ENCODE results near the gene SCYGR3. TPM values are rescaled to one million over a fixed set of nuclear protein-coding genes. Genes with fewer than 3 reads are reported as not detected.

Gene SCYGR3, protein sequence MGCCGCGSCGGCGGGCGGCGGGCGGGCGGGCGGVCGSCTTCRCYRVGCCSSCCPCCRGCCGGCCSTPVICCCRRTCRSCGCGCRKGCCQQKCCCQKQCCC
- not detected for total RNA-seq

DNA sequence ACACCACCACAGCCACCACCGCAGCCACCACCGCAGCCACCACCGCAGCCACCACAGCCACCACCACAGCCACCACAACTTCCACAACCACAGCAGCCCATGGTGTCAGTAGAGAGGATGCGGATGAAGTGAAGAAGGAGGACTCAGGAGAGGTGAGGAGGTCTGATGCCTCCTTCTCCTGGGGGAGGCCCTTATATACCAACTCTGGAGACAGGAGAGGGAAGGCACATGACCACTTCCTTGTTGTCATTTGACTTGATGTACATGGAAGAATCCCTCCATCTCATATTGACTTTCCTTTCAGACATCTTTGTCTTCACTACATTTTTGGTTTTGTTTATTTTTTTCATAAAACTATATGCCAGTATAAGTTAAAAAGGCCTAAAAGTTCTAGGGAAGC, at the start of gene SCYGR3:
TSS of gene SCYGR3 (minus strand) at position 101 of the 400 bp plus-strand sequence. CDS start at position 101, 0 bp downstream.
- Histone ChIP-seq H3K27me3 (no peaks in the 10 kb centered on the region), H3K4me1 (no peaks in the 10 kb centered on the region), H3K27ac (no peak within 1 kb of the TSS), H3K9me3 (no peaks in the 10 kb centered on the region), H3K4me3 (no peak within 1 kb of the TSS), H3K36me3 (no peaks in the 10 kb centered on the region)
- TF ChIP-seq, protein P1, sequence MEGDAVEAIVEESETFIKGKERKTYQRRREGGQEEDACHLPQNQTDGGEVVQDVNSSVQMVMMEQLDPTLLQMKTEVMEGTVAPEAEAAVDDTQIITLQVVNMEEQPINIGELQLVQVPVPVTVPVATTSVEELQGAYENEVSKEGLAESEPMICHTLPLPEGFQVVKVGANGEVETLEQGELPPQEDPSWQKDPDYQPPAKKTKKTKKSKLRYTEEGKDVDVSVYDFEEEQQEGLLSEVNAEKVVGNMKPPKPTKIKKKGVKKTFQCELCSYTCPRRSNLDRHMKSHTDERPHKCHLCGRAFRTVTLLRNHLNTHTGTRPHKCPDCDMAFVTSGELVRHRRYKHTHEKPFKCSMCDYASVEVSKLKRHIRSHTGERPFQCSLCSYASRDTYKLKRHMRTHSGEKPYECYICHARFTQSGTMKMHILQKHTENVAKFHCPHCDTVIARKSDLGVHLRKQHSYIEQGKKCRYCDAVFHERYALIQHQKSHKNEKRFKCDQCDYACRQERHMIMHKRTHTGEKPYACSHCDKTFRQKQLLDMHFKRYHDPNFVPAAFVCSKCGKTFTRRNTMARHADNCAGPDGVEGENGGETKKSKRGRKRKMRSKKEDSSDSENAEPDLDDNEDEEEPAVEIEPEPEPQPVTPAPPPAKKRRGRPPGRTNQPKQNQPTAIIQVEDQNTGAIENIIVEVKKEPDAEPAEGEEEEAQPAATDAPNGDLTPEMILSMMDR (IDR thresholded peaks at IDR 0.05) = no peak
- TF ChIP-seq POLR2A (IDR thresholded peaks at IDR 0.05) = no peak
- no peak for DNase-seq

DNA sequence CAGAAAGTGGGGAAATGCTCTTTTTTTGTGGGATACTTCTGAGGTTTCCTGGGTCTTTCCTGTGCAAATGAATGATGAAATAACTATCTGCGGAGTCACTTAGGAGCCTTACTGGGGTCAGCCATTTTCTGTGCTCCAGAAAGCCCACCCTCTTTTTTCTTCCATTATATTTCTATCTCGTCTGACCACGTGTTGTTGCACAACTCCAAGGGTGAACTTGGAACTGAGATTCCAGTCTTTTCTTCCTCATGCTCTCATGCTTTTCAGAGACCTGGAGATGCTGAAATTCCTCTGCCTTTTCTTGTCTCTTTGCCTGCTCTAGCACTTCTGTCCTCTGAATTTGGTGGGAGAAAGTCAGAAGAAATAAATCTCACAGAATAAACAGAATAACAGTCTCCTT, 47.2 kb upstream of the SCYGR3 start:
- TF ChIP-seq, protein P1 (IDR thresholded peaks at IDR 0.05) = no peak
- TF ChIP-seq POLR2A (IDR thresholded peaks at IDR 0.05) = no peak
- Histone ChIP-seq H3K27me3 (no peaks in the 10 kb centered on the region), H3K4me1 (no peaks in the 10 kb centered on the region), H3K36me3 (no peaks in the 10 kb centered on the region), H3K9me3 (no peaks in the 10 kb centered on the region), H3K4me3 (no peak overlapping the region), H3K27ac (no peak overlapping the region)
- DNase-seq = no peak

DNA sequence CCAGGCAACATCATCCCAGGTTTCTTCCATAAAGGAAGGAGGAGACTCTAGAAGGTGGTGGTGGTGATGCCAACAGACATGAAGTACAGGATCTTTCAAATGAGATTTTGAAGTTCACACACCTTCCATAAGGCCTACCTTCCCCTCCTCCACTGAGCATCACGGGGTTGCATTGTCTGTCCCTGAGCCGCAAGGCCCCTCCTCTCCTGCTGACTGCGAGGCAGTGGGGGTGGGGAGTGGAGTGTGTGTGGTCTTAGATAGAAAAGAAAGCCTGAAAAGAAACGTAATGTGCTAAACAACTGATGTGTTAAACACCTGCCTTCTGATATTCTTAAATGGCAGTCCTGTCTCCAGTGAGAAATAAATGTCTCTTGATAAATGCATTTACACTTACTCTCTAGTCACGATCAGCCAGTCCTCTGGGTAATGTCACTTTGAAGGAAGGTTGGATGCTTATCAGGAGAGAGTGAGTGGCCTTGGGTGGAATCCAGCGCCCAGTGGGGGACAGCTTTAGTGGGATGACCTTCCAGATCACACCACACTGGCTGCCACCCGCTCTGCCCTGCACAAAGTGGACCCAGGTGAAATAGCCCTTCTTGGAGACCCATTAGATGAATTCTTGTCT, 46.5 kb upstream of the SCYGR3 start:
- H3K4me1 ChIP-seq = no peaks in the 10 kb centered on the region
- H3K27ac ChIP-seq = no peak overlapping the region
- no peak overlapping the region for H3K4me3 ChIP-seq
- TF ChIP-seq, protein P1 (IDR thresholded peaks at IDR 0.05) = no peak
- TF ChIP-seq POLR2A (IDR thresholded peaks at IDR 0.05) = no peak
- H3K36me3 ChIP-seq = no peaks in the 10 kb centered on the region
- no peak for DNase-seq
- no peaks in the 10 kb centered on the region for H3K27me3 ChIP-seq
- H3K9me3 ChIP-seq = no peaks in the 10 kb centered on the region

DNA sequence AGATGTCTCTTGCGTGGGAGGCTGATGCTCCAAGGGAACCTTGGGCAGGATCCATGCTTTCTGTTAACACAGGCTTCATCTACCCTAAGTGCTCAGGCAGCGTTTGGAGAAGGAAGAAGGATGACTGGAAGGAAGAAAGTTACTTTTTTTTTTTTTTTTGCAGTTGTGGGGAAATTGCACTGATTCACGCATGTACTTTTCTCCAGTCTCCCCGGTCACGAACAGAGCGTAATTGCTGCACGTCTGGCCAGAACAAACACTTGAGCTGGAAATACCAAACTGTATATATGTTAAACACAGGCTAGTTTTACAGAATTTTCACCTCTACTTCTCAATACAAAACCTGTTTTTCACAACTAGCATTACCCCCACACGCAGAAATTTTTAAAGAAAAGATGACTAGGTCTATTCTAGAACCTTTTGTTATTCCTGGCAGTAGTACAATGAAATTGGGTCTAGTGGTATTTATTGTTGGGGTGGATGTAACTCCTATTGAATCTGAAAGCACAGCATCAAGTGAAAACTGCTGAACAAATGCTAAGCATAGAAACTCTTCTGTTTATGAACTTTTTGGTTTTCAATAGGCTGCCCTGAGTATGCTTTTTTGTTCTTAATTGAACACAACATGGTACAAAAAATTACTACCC, 42.7 kb upstream of the SCYGR3 start:
- Histone ChIP-seq H3K27ac (no peak overlapping the region), H3K4me3 (no peak overlapping the region), H3K27me3 (no peaks in the 10 kb centered on the region), H3K36me3 (no peaks in the 10 kb centered on the region), H3K4me1 (no peaks in the 10 kb centered on the region), H3K9me3 (no peaks in the 10 kb centered on the region)
- no peak for TF ChIP-seq POLR2A (IDR thresholded peaks at IDR 0.05)
- TF ChIP-seq, protein P1 (IDR thresholded peaks at IDR 0.05) = no peak
- DNase-seq = no peak

DNA sequence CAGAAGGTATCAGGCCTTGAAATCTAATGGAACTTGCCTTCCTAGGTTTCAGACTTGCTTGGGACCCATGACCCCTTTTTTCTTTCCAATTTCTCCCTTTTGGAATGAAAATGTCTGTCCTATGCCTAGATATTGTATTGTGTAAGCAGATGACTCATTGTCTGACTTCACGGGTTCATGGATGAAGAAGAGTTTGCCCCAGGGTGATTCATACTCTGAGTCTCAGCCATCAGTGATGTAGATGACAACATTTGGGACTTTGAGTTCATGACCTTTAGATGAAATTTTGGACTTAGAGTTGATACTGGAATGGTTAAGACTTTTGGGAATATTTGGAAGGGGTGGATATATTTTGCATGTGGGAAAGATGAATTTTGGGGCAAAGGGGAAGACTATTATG, 40.8 kb upstream of the SCYGR3 start:
- H3K4me1 ChIP-seq = no peaks in the 10 kb centered on the region
- H3K36me3 ChIP-seq = no peaks in the 10 kb centered on the region
- H3K27me3 ChIP-seq = no peaks in the 10 kb centered on the region
- H3K27ac ChIP-seq = no peak overlapping the region
- peak in 1 of 3 donors; percentile 52 for DNase-seq
- no peak overlapping the region for H3K4me3 ChIP-seq
- no peaks in the 10 kb centered on the region for H3K9me3 ChIP-seq
- no peak for TF ChIP-seq POLR2A (IDR thresholded peaks at IDR 0.05)
- TF ChIP-seq, protein P1 (IDR thresholded peaks at IDR 0.05) = no peak

Data from Peyer's patch (tissue), 4 donors.